ENCODE measurements around the gene FRMD4A. TPM values are rescaled to one million over a fixed set of nuclear protein-coding genes. Genes with fewer than 3 reads are reported as not detected.
"Not testable (repeated sequence)": the region's sequence is repeated elsewhere in the genome, so short reads cannot be mapped to it uniquely, and the experiment has no call there.

The FRMD4A gene
- total and polyA plus RNA-seq, 3 donors from 2014 or later, result 15.0 to 20.8 (median 18.7) TPM

DNA sequence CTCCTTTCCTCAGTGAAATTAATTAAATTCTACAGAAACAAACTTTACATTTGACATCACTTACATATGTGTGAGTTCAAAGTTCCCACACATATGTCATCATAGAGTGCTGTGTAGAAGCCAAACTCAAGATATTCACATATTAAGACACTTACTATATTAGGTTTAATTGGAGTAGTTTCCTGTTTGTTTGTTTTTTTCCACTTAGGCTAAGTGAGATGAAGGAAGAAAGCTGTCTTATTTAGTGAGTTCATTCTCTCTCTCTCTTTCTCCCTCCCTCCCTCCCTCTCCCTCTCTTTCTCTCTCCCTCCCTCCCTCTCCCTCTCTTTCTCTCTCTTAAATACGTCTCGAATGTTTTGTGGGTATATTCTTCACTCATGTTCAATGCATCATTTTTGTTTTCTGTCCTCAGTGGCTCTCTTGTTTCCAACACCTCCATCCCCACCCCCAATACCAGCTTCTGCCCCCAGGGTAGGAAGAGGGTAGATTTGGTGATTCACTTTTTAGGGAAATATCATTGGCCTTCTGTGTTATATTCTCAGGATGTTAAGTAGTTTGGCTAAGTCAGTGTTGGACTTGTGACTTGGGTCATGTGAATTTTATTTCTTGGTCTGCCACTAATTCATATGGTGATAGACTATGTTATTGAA, 262.0 kb downstream of the FRMD4A start:
- TF ChIP-seq, protein P1, sequence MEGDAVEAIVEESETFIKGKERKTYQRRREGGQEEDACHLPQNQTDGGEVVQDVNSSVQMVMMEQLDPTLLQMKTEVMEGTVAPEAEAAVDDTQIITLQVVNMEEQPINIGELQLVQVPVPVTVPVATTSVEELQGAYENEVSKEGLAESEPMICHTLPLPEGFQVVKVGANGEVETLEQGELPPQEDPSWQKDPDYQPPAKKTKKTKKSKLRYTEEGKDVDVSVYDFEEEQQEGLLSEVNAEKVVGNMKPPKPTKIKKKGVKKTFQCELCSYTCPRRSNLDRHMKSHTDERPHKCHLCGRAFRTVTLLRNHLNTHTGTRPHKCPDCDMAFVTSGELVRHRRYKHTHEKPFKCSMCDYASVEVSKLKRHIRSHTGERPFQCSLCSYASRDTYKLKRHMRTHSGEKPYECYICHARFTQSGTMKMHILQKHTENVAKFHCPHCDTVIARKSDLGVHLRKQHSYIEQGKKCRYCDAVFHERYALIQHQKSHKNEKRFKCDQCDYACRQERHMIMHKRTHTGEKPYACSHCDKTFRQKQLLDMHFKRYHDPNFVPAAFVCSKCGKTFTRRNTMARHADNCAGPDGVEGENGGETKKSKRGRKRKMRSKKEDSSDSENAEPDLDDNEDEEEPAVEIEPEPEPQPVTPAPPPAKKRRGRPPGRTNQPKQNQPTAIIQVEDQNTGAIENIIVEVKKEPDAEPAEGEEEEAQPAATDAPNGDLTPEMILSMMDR (IDR thresholded peaks at IDR 0.05), result no peak
- no peak for TF ChIP-seq POLR2A (IDR thresholded peaks at IDR 0.05)
- Histone ChIP-seq H3K4me3 (no peak overlapping the region), H3K36me3 (ENCODE audit: low read depth, missing control alignments) (no peaks in the 10 kb centered on the region), H3K27me3 (no peaks in the 10 kb centered on the region), H3K9me3 (no peaks in the 10 kb centered on the region), H3K27ac (no peak overlapping the region), H3K4me1 (no peaks in the 10 kb centered on the region)
- WGBS, 2 donors, result 84 to 90% methylated on average over 2 of the region's 2 CpGs
- no peak for DNase-seq
- intact Hi-C loops (cut with DNase I; ENCODE audit: low total_unique reads), result no loop called here

DNA sequence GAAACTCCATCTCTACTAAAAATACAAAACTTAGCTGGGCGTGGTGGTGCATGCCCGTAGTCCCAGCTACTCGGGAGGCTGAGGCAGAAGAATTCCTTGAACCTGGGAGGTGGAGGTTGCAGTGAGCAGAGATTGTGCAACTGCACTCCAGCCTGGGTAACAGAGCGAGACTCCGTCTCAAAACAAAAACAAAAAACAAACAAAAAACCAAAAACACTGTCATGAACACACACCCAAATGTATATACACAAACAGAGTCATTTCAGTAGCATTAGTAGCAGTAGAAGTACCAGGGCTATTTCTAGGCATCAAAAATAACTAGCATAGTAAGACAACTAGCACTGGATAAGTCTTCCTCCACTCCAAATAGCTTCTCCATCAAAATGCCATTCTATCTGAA, 263.1 kb downstream of the FRMD4A start:
- H3K27ac ChIP-seq; intact Hi-C loops (cut with DNase I; ENCODE audit: low total_unique reads); H3K27me3 ChIP-seq; H3K36me3 ChIP-seq (ENCODE audit: low read depth, missing control alignments); H3K9me3 ChIP-seq; H3K4me1 ChIP-seq; H3K4me3 ChIP-seq; DNase-seq: not testable (repeated sequence)
- WGBS, 2 donors, result 82 to 90% methylated on average over 5 of the region's 5 CpGs

DNA sequence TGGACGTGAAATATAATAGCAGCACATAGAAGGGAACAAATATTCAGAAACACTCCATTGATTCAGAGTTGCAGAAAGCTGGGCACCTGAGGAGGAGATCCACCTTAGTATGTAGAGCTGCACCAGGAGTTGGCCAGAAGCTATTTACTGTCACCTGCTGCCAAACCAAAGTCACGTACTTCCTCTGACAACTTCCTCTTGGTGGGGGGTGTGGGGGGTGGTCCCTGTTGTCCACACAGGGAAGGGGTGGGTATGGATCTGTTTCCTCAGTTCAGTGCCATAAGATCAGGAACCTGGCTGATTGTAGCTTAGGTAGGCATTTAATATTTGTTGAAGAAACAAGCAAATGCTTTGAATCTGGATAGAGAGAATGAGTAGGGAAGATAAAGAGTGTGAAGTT, 264.6 kb downstream of the FRMD4A start:
- intact Hi-C loops (cut with DNase I; ENCODE audit: low total_unique reads), result no loop called here
- no peaks in the 10 kb centered on the region for H3K27me3 ChIP-seq
- H3K9me3 ChIP-seq, result no peaks in the 10 kb centered on the region
- no peaks in the 10 kb centered on the region for H3K36me3 ChIP-seq (ENCODE audit: low read depth, missing control alignments)
- no peaks in the 10 kb centered on the region for H3K4me1 ChIP-seq
- DNase-seq, result no peak
- H3K4me3 ChIP-seq, result no peak overlapping the region
- H3K27ac ChIP-seq, result no peak overlapping the region
- TF ChIP-seq, protein P1 (IDR thresholded peaks at IDR 0.05), result no peak
- no peak for TF ChIP-seq POLR2A (IDR thresholded peaks at IDR 0.05)
- 75 to 83% methylated on average over 2 of the region's 2 CpGs for WGBS, 2 donors

DNA sequence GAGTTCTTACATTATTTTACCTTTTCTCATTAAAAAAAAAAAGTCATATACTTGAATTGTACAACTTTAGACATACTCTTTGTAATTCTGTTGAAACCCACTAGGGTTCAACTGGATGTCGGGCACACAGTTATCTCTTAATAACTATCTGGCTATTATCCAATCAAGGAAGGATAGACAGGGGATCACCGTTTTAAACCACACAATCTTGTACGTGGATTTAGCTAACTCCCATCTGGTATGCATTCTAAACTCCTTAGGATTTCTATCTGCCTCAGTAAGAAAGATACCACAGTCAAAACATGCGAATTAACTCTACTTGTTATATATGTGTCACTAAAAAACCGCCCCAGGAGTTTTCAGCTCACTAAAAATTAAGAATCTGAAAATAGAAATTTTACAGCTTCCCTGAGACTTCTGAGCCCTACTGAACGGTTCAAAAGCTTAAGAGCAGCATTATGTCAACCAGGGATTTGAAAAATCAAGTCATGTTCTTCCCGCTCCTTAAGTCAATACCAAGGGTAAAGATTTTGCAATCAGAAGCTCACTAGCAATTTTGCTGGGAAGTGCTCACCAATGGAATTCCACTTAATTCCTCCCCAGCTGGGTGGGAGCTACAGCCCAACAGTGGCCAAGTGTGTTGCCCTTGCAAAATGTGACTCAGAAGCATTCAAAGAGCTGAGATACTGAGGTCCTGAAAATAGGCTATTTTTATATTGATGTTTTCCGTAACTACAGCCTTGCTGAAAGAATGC, 267.0 kb downstream of the FRMD4A start:
- WGBS, 2 donors, result 84 to 88% methylated on average over 8 of the region's 8 CpGs
- no peak for DNase-seq

DNA sequence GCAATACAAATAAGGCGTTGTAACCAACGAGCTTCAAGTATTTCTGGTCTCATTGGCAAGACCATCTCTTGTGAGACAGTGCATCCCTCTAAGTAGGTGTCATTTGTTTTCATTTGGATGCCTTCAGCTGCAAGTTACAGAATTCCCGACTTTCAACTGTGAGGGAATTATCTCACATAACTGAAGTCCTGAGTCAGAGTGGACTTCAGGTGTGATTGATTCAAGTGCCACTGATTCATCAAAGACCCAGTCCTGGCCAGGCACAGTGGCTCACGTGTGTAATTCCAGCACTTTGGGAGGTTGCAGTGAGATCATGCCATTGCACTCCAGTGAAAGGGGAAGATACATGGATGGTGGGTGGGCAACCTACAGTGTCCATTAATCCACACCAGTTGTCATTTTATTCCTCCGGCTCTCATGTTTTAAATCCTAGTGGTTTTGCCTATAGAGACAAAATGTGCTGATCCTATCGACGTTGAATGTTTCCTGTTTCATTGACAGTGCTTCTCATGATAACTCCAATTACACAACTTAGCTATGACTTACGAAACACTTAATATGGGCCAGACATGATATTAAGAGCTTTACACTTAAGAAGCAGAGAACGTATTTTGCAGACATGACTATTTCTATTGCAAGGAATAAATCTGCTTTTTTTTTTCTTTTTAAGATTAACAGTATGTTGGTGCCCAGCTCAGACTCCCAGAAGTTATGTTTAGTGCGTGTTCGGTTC, 268.0 kb downstream of the FRMD4A start:
- no peaks in the 10 kb centered on the region for H3K36me3 ChIP-seq (ENCODE audit: low read depth, missing control alignments)
- intact Hi-C loops (cut with DNase I; ENCODE audit: low total_unique reads), result no loop called here
- no peaks in the 10 kb centered on the region for H3K9me3 ChIP-seq
- H3K4me1 ChIP-seq, result no peaks in the 10 kb centered on the region
- no peak for DNase-seq
- H3K27me3 ChIP-seq, result no peaks in the 10 kb centered on the region
- WGBS, 2 donors, result 90 to 96% methylated on average over 11 of the region's 11 CpGs
- no peak overlapping the region for H3K4me3 ChIP-seq
- no peak overlapping the region for H3K27ac ChIP-seq
- no peak for TF ChIP-seq POLR2A (IDR thresholded peaks at IDR 0.05)
- TF ChIP-seq, protein P1 (IDR thresholded peaks at IDR 0.05), result no peak

More for the DNA sequence above, 267.0 kb downstream of the FRMD4A start:
- intact Hi-C loops (cut with DNase I; ENCODE audit: low total_unique reads), result no loop called here
- Histone ChIP-seq H3K9me3 (no peaks in the 10 kb centered on the region), H3K4me3 (no peak overlapping the region), H3K27me3 (no peaks in the 10 kb centered on the region), H3K36me3 (ENCODE audit: low read depth, missing control alignments) (no peaks in the 10 kb centered on the region), H3K27ac (no peak overlapping the region), H3K4me1 (no peaks in the 10 kb centered on the region)
- TF ChIP-seq POLR2A (IDR thresholded peaks at IDR 0.05), result no peak
- TF ChIP-seq, protein P1 (IDR thresholded peaks at IDR 0.05), result no peak

All from testis (tissue), 3 donors.